ENCODE measurements around the gene SLC6A12. TPM values are rescaled to one million over a fixed set of nuclear protein-coding genes. Genes with fewer than 3 reads are reported as not detected.
"Not testable (repeated sequence)": the region's sequence is repeated elsewhere in the genome, so short reads cannot be mapped to it uniquely, and the experiment has no call there.

Gene SLC6A12
- total RNA-seq, 1 donor from 2014 or later: not detected

- DNase-seq (ENCODE audit: low spot score): not testable (repeated sequence)
Measured at GRCh38 chr12:217029-217428, 3.1 kb upstream of the SLC6A12 start.

GRCh38 chr12:215116-215515 is 1.2 kb upstream of the SLC6A12 start:
- no peak for DNase-seq (ENCODE audit: low spot score)

DNA sequence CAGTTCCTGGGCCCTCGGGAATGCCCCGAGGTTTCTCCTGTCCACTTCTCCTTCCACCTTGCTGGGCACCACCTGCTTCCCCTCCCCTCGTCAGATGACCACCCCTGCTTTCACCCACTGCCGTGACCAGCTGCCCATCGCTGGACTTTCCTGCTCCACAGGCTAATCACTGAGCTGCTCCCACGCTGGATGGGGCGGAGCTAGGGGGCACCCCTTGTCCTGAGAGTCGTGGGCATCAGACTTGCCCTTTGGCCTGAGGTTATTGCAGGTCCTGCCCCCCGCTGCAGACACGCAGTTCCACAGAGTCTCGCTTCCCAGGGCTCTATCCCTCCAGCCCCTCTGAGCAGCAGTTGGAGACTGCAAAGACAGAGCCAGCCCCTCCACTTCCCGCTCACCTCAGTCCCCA is 427 bp downstream of the SLC6A12 start:
- DNase-seq (ENCODE audit: low spot score): no peak

DNA sequence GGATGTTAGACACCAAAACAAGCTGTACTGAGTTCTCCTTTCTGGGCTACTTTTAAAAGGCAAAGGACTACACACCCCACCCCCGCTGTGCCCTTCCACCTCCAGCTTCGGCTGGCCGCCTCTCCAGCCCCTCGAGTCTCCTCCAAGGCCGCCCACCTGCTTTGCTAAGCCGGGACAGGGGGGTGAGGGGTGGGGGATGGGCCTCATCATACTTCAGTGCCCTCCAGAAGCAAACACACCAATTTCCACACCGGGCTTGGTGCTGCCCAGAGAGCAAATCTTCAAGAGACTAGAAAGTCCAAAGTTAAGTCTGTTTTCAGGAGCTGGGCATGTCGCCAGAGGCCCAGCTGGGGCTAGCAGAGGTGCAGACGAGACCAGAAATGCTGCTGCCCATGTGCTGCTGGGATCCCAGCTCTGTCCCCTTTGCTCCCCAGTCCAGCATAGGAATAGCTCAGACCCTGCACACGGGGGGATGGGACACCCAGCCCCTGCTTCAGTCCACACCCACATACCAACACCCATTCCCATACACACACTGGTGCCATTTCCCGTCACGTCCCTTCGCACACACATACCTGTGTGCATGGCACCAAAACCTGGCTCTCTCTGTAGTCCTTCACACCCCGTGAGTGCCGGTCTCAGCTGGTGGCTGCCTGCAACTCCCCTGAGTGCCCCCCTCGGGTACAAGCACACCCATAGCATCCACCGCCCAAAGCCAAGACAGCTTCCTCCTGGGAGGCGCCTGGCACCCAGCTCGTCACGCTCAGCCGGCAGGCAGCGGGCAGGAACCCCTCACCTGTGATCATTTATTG is 1.0 kb downstream of the SLC6A12 start:
- peak; percentile 22 for DNase-seq (ENCODE audit: low spot score)

- DNase-seq (ENCODE audit: low spot score): no peak
Measured at GRCh38 chr12:212415-212714, 1.6 kb downstream of the SLC6A12 start.

- DNase-seq (ENCODE audit: low spot score): no peak
Measured at GRCh38 chr12:211639-212414, 2.1 kb downstream of the SLC6A12 start.

DNA sequence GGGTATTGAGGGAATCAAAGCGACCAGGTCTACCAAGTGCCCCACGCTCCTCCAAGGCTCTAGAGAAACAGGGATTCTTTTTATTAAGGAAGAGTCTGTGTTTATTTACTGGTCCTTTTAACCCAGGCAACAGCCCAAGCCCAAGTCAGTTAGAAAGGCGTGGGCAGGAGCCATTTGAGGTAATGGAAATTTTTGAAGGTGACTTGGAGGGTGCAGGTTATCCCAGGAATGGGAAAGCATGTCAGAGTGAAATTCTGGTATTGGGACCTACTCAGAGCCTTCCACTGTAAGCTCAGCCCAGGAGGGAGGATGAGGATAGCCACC is 2.9 kb downstream of the SLC6A12 start:
- no peak for DNase-seq (ENCODE audit: low spot score)

DNA sequence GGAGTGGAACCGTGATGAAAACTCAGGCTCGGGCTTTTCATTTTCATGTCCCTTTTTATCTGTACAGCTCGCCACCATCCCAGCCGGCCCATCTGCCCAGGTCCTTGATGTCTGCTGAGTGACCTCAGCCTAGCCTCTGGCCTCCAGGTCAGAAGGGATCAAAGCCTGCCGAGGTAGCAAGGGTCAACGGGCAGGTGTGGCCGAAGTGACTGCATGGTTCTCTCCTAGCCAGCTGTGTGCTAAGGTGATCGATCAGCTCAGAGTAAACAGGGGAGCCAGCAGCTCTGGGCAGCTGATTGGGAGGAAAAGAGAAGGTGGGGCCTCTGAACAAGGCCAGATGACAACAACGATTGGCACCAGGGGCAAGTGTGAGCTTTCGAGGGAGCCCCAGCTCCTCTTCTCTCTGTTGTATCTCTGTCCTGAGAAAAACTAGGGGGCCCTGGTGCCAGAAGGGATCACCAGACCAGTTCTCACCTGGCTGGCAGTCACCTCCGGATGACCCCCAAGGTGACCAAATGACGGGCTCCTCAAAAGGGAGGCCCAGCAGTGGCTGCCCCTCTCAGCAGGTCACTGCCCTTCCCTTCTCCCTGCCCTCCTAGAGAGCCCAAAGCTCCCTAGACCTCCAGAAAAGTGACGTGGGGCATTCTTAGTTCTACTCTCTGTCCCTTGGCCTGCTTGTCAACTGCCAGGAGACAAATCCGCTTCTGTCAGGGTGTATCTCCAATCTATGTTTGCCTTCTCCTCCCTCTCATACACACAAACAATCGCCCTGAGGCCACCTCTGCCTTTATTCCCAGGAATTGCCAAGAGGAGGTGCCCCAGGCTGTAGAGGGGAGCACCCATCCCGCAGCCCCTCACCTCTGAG is 3.4 kb downstream of the SLC6A12 start:
- no peak for DNase-seq (ENCODE audit: low spot score)

DNA sequence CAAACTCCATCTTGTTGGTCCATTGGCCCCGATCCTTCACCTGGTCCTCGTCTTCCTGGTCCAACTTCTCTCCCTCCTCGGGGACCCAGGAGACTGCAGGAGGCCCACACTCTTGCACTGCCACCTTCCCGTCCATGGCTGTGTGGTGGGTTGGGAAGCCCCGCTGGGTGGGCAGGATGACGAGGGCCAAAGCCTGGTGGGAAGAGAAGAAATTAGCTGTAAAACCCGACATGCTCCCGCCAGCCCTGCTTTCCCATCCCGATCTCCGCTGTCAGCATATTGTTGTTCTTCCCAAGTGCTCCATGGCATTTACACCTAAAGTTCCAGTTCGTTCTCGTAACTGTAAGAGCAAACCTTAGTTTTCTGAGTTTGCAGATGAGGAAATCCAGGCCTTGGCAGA is 4.1 kb downstream of the SLC6A12 start:
- DNase-seq (ENCODE audit: low spot score): no peak

DNA sequence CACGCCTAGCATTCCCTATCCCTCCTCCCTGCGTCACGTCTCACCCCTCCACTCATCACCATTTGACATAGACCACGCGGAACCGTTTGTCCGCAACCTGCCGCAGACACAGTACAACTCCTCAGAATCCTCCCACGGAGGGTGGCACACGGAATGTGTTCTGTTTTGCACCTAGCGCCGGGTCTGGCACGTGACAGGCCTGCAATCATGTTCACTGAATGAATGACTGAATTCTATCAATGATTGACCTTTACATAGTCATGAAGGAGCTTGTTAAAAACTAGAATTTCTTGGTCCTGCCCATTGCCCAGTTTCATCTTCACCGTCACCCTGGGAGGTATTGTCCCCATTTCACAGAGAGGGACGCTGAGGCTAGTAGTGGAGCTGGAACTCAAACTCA is 4.7 kb downstream of the SLC6A12 start:
- DNase-seq (ENCODE audit: low spot score): no peak

- DNase-seq (ENCODE audit: low spot score): no peak
Measured at GRCh38 chr12:208813-209212, 5.1 kb downstream of the SLC6A12 start.

GRCh38 chr12:207804-208203 is 6.2 kb downstream of the SLC6A12 start:
- DNase-seq (ENCODE audit: low spot score): no peak

- no peak for DNase-seq (ENCODE audit: low spot score)
Measured at GRCh38 chr12:206746-207440, 7.1 kb downstream of the SLC6A12 start.

- no peak for DNase-seq (ENCODE audit: low spot score)
Measured at GRCh38 chr12:205026-205425, 8.9 kb downstream of the SLC6A12 start.

- DNase-seq (ENCODE audit: low spot score): no peak
Measured at GRCh38 chr12:204261-204678, 9.7 kb downstream of the SLC6A12 start.

GRCh38 chr12:203462-204260 is 10.3 kb downstream of the SLC6A12 start:
- DNase-seq (ENCODE audit: low spot score): peak; percentile 29

DNA sequence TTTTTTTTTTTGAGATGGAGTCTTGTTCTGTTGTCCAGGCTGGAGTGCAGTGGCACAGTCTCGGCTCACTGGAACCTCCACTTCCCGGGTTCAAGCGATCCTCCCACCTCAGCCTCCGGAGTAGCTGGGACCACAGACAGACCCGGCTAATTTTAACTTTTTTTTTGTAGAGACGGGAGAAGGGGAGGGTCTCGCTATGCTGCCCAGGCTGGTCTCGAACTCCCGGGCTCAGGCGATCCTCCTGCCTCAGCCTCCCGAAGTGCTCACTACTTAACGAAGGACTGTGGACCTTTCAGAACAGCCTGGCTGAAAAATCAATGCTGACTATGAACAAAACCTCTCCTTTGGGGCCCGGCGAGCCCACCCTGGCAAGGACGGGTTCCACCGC is 10.9 kb downstream of the SLC6A12 start:
- no peak for DNase-seq (ENCODE audit: low spot score)

DNA sequence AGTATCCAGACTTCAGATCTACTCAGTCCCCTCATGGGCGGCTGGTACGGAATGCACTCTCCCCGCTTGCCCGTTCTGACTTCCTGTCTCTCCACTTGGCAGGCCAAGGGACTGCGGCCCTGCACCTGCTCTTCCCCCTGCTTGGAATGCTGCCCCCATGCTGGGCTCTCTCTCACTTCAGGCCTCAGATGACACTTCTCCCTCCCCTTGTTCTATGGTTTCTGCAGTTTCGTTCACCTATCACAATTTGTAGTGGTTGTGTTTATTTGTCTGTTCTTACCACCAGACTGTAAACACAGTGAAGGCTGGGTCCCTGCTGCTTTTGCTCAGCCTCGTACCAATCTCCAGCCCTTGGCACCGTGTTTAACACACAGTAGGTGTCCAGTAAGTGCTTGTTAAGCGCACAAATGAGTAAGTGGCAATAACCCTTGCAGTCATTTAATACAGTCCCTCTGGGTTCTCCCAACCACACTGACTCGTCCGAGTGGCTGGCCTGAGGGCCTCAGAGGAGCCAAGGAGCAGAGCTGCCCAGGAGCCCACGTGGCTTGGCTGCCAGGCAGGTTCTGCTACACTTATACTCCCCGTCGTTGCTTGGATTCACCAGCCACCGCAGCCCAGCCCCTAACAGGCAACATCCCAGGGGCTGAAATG is 11.8 kb downstream of the SLC6A12 start:
- DNase-seq (ENCODE audit: low spot score): no peak

- DNase-seq (ENCODE audit: low spot score): no peak
Measured at GRCh38 chr12:201361-201760, 12.6 kb downstream of the SLC6A12 start.

- no peak for DNase-seq (ENCODE audit: low spot score)
Measured at GRCh38 chr12:198705-199104, 15.3 kb downstream of the SLC6A12 start.

Data from umbilical cord (tissue), 2 donors.